Adipose tissue (tissue), 3 donors: ENCODE data around the gene ABCC12. TPM values are rescaled to one million over a fixed set of nuclear protein-coding genes. Genes with fewer than 3 reads are reported as not detected.
"Not testable (repeated sequence)": the region's sequence is repeated elsewhere in the genome, so short reads cannot be mapped to it uniquely, and the experiment has no call there.

Experiments used
- H3K27ac ChIP-seq: one replicate; pipeline ENCODE4 v1.5.1; 2013; ENCODE audit warnings: low read depth, low read length
- WGBS, 3 donors: extraction: QIAGEN DNeasy Blood & Tissue Kit; methylation state at CpG; one replicate each; pipeline ENCODE4 v1.1.7; 2013; 5-methylcytosine and 5-hydroxymethylcytosine counted together
- polyA plus RNA-seq, 3 donors: library from polyadenylated mRNA; stranded (reverse); fragments of 200-250 nt; gene quantifications; one replicate each; pipeline ENCODE4 v1.2.3, GENCODE V29; 2013
- donor health status: healthy with polysubstance abuse.
- donor health status: Bipolar disorder and iron deficiency.
- donor health status: healthy.

ABCC12 gene
- polyA plus RNA-seq, 3 donors = not detected

DNA sequence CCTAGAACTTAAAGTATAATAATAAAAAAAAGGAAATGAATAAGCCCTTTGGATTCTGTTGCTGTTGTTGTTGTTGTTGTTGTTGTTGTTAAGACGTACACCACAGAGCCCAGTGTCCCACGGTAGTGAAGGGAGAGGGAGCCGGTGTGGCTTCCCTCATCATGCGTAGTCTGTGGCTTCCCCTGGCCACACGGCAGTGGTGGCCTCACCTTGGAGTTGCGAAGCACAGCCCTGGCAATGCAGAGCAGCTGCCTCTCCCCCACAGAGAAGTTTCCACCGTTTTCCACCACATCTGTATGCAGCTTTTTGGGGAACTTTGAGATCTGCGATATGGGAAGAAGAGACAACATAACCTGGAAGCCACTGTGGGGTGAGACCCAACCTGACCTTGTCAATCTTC is 14.1 kb upstream of the ABCC12 start:
- H3K27ac ChIP-seq = no peak overlapping the region
- 60 to 83% (median 70%) methylated on average over 8 of the region's 8 CpGs for whole genome bisulfite sequencing, 3 donors

DNA sequence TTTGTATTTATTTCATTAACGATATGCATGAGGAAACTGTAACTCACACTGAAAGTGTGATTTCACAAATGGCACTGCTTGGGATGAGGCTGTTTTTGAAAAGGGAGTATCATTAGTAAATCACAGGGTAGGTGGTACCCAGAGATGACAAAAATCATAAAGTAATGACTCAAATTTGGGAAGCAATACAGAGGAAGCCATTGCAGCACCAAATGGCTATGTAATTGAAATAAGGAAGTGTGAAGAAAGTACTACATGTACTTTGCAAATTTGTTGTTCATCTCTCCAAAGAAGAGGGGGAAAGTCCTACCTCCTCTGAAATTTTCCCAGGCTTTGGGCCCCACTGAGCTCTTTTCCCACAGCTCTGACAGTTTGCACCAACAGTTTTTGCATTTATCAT is 12.3 kb upstream of the ABCC12 start:
- no peak overlapping the region for H3K27ac ChIP-seq
- WGBS, 3 donors = 62 to 93% (median 69%) methylated on average over 1 of the region's 1 CpG

DNA sequence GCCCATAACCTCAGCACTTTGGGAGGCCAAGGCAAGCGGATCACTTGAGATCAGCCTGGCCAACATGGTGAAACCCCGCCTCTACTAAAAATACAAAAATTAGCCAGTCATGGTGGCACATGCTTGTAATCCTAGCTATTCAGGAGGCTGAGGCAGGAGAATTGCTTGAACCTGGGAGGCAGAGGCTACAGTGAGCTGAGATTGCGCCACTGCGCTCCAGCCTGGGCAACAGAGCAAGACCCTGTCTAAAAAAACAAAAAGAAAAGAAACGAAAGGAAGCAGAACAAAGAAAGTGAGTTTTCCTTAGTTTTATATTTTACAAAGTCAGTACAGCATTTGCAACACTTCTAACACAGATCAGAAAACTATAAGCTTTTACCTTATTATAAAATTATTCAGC is 10.8 kb upstream of the ABCC12 start:
- WGBS, 3 donors = 91 to 95% (median 92%) methylated on average over 5 of the region's 5 CpGs
- not testable (repeated sequence) for H3K27ac ChIP-seq

DNA sequence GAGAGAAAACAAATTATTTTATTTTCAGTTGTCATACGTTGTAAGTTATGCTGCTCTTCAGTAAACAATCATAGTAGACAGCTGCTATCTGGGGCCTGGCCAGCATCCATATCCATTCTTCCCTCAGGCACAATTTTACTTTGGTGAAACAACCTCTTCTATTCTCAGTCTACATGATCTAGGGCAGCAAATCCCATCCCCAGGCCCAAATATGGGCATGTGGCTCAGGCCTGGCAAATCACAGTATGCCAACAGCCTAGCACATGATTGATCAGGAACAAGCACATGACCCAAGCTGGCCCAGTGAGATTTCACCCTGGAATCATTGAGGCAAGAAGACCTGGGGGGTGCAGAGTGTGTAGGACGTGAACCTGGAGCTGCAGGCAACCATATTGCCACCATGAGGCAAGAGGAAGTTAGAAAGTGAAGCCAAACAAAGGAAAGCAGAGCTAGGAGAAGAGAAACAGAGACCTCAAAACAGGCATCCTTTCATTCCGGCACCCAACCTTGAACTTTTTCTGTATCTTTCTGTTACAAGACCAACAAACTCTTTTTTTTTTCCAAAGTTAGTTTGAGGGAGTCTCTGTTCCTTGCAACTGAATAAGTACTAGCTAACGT is 10.3 kb upstream of the ABCC12 start:
- 80 to 88% (median 80%) methylated on average over 4 of the region's 4 CpGs for WGBS, 3 donors
- no peak overlapping the region for H3K27ac ChIP-seq

DNA sequence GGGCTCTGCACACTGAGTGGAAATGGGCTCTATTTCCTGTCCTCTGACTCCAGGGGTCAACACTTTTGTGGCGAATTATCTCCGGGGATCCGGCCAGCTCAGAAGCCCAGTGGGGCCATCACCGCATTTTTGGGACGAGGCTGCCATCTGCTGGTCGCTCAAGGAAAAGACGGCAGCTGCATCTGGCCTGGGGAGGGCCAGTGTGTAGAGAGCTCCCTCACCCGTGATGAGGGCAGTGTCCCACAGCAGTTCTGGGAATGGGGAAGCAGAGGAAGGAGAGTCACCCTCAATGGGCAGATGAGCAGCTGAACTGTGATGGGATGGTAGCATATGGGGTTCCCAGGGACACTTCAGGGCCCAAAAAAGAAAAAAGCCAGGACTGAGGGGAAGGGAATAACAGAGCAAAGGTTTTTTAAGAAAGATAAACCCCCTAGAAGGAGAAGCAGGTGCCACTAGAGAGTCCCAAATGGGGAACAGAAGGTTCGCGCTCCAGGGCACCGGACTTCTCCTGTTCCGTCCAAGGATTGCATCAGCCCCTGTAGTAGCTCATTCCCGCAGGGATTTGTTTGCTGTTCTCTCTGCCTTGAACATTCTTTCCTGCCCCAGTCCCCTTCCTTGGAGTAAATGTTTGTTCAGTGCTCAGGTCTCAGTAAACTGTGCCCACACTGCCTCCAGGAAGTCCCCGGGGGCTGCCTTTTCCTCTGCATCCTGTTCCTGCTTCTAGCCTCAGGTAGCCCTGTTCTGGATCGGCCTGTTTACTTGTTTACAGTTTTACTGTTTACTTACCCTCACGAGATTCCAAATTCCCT is 9.3 kb upstream of the ABCC12 start:
- WGBS, 3 donors = 15 to 17% (median 17%) methylated on average over 16 of the region's 16 CpGs
- no peak overlapping the region for H3K27ac ChIP-seq

DNA sequence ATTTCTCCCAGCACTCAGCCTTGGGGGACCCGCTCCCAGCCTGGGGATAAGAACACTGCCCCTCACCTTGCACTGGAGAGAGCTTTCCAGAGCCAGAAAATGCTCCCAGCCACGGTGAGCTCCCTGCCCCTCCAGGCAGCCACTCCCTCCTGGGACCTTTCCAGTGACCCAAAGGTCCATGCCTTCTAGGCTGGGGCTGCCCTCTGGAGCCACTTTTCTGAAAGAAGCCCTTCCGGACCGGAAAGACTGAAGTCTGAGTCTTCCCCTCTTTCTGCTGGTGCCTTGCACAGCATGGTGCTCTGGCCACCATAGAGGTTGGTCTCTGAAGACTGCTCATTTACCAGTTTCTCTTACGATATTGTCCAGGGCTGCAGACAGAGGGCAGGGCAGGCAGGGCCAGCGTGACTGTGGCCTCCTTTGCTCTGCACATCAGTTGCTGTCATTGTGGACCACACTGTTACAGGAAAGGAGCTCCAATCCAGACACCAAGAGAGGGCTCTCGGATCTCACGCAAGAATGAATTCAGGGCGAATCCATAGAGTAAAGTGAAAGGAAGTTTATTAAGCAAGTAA is 7.1 kb upstream of the ABCC12 start:
- H3K27ac ChIP-seq = no peak overlapping the region

DNA sequence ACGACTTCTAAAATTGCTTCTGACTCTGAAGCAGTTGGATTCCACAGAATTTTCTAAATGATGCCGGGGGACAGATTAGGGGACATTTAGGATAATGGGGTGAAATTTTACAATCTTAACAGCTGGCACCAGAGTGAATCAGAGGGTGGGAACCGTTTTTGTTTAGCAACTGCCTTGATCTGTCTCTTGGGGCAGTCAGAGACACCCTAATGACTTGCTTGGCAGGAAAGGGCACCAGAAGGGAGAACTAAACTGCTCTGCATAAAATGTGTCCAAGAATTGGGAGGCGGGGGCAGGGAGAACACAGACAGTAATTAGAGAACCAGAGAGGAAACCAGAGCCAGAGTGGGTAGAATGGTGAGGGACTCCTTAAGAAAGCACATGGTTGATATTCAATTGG is 6.1 kb upstream of the ABCC12 start:
- no peak overlapping the region for H3K27ac ChIP-seq
- WGBS, 3 donors = 64 to 72% (median 68%) methylated on average over 4 of the region's 4 CpGs

More for the DNA sequence above, 7.1 kb upstream of the ABCC12 start:
- 69 to 78% (median 78%) methylated on average over 9 of the region's 9 CpGs for WGBS, 3 donors

DNA sequence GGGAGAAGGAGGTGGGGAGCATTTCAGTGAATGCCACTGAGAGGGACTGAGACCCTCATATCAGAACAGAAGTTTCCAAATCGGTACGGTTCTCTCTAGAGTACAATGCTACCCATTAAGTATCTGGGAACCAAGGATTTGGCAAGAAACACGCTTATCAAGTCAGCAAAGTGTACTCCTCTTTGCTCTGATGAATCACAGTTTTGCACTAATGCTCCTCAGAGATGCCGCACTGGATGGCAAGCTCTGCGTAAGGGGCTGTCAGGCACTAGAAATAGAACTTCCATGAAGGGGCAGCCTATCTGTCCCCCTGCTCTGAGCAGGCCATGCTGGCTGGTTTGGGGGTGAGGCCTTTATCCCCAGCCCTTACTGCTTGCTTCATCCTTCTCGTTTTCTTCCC is 4.8 kb upstream of the ABCC12 start:
- no peak overlapping the region for H3K27ac ChIP-seq
- WGBS, 3 donors = 67 to 75% (median 73%) methylated on average over 6 of the region's 6 CpGs

DNA sequence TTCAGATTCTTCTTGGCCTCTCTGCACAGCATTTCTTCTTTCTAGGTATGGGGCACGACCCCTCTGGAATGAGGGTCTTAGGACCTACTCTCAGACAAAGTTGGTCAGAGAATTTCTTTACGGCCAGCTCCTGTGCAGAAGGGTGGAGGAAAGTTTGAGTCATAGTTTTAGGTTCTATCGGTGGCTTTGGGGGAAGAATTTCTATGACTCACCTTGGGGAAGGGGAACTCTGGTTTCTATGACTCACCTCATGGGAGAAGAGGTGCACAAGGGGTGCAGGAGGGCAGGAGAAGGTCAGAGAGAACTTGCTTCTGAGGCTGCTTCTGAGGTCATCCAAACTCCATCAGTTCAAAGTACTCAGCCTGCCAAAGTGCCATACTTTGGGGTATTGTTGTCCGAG is 2.5 kb upstream of the ABCC12 start:
- WGBS, 3 donors = 58 to 67% (median 61%) methylated on average over 4 of the region's 4 CpGs
- no peak overlapping the region for H3K27ac ChIP-seq

DNA sequence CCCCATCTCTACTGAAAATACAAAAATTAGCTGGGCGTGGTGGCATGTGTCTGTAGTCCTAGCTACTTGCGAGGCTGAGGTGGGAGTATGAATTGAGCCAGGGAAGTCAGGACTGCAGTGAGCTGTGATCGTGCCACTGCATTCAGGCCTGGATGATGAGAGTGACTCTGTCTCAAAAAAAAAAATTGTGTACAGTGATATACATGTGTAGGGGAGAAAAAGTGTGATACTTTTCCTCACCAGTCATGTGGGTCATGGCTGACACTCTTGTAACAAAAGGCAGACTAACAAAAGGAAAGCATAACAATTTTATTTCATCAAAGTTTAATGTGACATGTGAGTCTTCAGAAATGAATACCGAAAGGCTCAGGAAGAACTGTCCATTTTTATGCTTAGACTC is 2.0 kb upstream of the ABCC12 start:
- WGBS, 3 donors = 79 to 88% (median 83%) methylated on average over 4 of the region's 4 CpGs
- no peak overlapping the region for H3K27ac ChIP-seq

DNA sequence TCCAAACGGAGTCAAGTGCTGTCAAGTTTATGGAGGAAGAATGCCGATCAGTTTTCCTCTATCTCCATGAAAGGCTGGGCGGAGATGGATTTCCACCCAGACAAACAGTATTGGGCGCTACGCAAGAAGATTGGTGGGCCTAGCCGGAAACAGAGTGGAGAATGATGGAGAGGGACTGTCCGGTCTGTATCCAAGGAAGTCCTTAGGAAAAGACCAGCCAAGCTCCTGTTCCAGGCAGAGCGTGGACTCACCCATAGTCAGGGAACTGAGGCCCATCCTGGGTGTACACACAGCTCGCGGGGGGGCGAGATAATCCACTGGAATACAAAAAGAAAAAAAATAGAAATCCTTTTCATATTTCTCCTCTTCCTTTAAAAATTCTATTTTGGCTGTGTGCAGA is 1.5 kb upstream of the ABCC12 start:
- no peak overlapping the region for H3K27ac ChIP-seq
- WGBS, 3 donors = 67 to 78% (median 69%) methylated on average over 11 of the region's 11 CpGs

DNA sequence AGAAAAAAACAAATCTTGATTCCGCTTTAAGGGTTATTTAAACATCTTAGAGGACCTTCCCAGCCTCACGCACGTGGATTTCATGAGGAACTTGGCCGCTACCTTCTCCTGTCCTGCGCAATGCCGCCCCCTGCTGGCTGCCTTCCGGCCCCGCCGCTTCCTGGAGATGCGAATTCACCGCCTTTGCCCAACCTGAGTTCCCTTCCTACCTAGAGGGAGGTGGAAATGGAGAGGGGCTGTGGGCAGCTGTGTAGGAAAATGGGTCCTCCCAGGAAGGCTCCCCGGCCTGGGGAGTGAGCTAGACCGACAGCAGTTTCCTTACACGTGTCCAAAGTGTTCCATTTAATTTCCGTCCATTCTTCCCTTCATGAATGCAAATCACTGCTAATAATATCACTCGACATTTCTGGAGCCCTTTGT is 1.0 kb upstream of the ABCC12 start:
- H3K27ac ChIP-seq = no peak overlapping the region
- WGBS, 3 donors = 8 to 10% (median 10%) methylated on average over 16 of the region's 16 CpGs

DNA sequence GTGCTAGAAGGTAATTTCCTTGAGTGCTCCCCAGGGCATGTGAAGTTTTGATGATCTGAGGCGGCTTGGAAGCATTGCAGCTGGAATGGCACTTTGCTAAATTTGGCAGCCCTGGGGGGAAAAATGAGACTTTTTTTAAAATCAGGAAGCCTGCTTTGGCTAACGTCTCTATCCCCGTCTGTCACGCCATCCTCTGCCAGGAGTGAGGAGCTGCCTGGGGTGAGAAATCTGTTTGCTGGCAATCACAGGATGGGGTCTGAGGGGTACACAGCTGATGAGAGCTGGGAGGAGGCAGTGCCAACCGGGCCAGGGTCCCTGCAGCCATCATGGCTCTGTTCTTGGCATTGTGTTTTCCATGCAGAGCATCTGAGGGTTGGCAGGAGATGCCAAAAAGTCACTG is 2.0 kb downstream of the ABCC12 start:
- no peak overlapping the region for H3K27ac ChIP-seq
- 61 to 75% (median 67%) methylated on average over 5 of the region's 5 CpGs for WGBS, 3 donors

DNA sequence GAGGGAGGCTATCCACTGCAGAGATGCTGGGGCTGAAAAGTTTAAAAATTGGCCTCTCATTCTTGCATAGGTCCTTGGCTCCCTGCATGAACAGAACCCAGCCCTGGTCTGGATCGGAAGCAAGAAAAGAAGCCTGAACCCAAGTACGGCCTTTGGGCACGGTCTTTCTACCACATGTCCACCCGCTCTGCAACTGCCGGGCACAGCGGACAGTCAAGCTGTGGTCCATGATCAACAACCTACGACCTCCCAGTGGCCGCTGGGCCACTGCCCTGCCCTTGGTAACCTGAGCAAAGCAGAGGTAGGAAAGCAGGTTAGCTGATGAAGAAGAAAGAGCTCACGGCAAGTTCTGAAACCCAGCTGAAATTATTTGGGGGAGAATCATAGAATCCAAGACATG is 3.6 kb downstream of the ABCC12 start:
- no peak overlapping the region for H3K27ac ChIP-seq
- WGBS, 3 donors = 93 to 96% (median 95%) methylated on average over 9 of the region's 9 CpGs

DNA sequence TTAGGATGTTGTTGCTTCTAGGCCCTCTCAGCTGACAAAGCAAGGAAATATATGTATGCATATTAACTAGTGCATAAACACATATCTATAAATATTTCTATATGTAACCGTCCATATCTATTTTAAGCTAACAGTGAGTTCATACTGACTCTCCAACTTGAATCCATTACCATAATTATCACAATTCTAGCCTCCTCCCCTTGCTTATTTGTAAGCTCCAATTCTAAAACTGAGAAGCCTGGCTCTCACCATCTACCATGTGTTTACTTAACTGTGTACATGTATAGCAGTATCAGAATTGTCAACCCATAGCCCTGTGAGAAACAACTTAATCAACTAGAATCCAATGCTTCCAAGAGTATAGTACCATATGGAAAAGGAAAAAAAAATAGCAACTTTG is 5.1 kb downstream of the ABCC12 start:
- 31 to 88% (median 85%) methylated on average over 1 of the region's 1 CpG for WGBS, 3 donors
- no peak overlapping the region for H3K27ac ChIP-seq

DNA sequence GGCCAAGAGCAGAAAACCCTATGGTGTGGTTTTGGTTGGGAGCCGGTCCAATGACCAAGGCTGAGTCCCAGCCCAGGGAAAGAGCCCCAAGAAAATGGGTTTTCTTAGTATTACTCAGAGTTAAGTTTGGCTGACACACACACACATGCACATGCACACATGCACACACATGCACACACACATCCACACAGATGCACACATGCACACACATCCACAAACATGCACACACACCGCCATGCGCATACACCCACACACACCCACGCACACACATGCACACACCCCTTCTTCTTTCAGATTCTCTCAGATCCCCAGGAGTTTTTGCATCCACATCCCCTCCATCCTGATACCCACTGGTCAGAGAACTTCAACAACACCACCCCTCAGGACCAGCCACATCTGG is 9.1 kb downstream of the ABCC12 start:
- 93 to 94% (median 93%) methylated on average over 4 of the region's 4 CpGs for WGBS, 3 donors

DNA sequence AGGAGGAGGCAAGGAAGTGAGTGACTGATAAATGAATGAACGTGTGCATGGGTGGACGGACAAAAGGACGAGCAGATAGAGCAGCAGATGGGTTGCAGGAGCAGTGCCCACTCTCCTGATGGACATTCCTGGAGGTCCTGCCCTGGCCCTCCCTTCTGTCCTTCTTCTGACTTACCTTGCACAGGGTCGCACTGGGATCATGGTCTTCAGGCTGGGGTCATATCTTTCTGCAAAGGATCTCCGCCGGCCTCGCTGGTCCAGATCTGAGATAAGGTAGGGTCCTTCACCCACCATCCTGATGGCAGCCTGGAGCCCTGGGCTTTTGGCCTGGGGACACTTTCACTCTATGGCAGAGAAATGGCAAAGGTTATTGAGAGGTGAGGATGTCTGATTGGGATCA is 9.7 kb downstream of the ABCC12 start:
- 82 to 91% (median 88%) methylated on average over 7 of the region's 7 CpGs for WGBS, 3 donors
- H3K27ac ChIP-seq = no peak overlapping the region

More for the DNA sequence above, 9.1 kb downstream of the ABCC12 start:
- no peak overlapping the region for H3K27ac ChIP-seq

DNA sequence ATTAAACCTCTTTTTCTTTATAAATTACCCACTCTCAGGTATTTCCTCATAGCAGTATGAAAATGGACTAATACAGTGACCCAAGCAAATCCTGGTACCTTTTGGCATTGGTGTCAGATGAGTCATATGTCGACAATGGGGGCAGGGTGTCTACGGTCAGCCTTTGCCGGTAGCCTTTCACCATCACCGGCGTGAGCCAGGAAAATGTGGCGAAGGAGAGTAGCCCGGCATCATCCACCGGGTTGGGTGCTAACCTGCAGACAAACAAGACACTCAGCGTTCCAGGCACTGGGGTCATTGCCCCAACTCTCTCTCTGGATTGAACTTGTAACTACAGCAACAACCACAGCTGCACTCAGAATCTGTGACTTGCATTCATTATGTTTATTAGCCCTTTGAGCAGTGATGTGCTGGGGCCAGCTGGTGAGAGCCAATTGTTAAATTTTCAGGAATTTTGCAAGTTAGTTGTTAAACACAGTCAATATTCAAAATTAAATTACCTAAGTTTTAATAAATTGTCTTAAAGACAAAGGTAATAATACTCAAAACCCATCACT is 11.9 kb downstream of the ABCC12 start:
- 91 to 95% (median 94%) methylated on average over 9 of the region's 9 CpGs for WGBS, 3 donors
- no peak overlapping the region for H3K27ac ChIP-seq

DNA sequence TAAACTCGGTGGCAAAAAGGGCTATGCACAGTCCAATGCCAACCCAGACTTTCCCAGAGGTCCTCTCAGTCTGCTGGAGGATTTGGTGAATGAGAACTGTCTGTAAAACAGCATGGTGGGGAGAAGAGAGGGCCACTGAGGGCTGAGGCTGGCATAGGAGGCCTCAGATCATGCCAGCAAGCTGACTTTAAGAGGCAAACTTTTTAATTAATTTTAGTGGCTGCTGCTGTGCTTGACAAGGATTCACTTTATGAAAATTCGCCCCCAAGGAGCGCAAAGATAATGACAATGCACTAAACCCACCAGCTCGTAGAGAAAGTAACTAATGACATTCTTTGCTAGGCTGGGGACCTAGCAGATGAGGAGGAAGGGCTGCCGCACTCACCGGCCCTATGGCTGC is 15.0 kb downstream of the ABCC12 start:
- WGBS, 3 donors = 85 to 95% (median 94%) methylated on average over 6 of the region's 6 CpGs
- H3K27ac ChIP-seq = no peak overlapping the region
